ENCODE measurements around the gene CCSER2. TPM values are rescaled to one million over a fixed set of nuclear protein-coding genes. Genes with fewer than 3 reads are reported as not detected.

The CCSER2 gene
- total RNA-seq, 1 donor from 2014 or later = 18.5 TPM

- no peak for DNase-seq (ENCODE audit: low spot score in 2 of 2)
- TF ChIP-seq, protein P1, sequence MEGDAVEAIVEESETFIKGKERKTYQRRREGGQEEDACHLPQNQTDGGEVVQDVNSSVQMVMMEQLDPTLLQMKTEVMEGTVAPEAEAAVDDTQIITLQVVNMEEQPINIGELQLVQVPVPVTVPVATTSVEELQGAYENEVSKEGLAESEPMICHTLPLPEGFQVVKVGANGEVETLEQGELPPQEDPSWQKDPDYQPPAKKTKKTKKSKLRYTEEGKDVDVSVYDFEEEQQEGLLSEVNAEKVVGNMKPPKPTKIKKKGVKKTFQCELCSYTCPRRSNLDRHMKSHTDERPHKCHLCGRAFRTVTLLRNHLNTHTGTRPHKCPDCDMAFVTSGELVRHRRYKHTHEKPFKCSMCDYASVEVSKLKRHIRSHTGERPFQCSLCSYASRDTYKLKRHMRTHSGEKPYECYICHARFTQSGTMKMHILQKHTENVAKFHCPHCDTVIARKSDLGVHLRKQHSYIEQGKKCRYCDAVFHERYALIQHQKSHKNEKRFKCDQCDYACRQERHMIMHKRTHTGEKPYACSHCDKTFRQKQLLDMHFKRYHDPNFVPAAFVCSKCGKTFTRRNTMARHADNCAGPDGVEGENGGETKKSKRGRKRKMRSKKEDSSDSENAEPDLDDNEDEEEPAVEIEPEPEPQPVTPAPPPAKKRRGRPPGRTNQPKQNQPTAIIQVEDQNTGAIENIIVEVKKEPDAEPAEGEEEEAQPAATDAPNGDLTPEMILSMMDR (IDR thresholded peaks at IDR 0.05) = no peak
- Histone ChIP-seq H3K4me3 (no peak overlapping the region), H3K27me3 (no peaks in the 10 kb centered on the region), H3K4me1 (peaks cover 0 to 6% of the 10 kb centered on the region in 2 donors), H3K36me3 (no peaks in the 10 kb centered on the region), H3K27ac (no peak overlapping the region), H3K9me3 (no peaks in the 10 kb centered on the region)
- intact Hi-C loops (cut with DNase I) = loop anchor here (5.0 kb wide), 1 partner anchor 112 kb away; no protein-coding TSS in a partner anchor
These were observed 210.8 kb downstream of the CCSER2 start for GRCh38 chr10:84539216-84539615.

DNA sequence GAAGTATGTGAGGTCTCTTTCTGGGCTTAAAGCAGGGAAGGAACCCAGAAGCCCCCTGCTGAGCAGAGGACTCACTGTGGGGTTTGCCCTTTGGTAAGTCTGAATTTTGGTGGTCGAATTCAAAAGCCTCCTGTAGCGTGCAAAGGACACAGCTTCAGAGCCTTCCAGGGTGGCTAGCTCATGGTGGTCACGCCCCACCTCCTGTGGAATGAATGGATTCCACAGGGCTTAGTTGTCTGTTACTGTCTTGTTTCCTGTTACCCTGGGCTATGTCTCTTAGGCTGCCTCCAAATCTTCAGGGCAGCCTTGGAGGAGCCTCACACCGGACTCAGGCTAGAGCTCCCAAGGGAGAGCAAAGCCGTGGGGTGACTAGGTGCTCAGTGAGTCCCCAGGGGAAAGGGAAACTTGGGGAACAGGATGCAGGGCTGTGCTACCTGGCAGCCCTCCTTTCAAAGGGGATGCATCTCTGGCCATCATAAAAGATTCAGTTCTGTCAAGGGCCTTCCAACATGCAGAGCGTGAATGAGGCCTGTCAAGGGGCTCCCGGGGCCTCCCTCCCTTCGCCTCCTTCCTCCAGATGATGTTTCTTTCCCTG is 211.7 kb downstream of the CCSER2 start:
- Histone ChIP-seq H3K4me1 (peaks cover 0 to 6% of the 10 kb centered on the region in 2 donors), H3K36me3 (no peaks in the 10 kb centered on the region), H3K27me3 (no peaks in the 10 kb centered on the region), H3K9me3 (no peaks in the 10 kb centered on the region), H3K4me3 (peak overlapping the region in 1 of 2 donors; percentile 40), H3K27ac (no peak overlapping the region)
- intact Hi-C loops (cut with DNase I) = loop anchor here (5.0 to 10.0 kb wide), 2 partner anchors 375 to 1837 kb away; no protein-coding TSS in a partner anchor
- TF ChIP-seq, protein P1 (IDR thresholded peaks at IDR 0.05) = no peak
- no peak for DNase-seq (ENCODE audit: low spot score in 2 of 2)

GRCh38 chr10:84540617-84541288 is 212.4 kb downstream of the CCSER2 start:
- Histone ChIP-seq H3K4me3 (peak overlapping the region; percentile 40 to 59), H3K36me3 (no peaks in the 10 kb centered on the region), H3K4me1 (peaks cover 0 to 6% of the 10 kb centered on the region in 2 donors), H3K9me3 (no peaks in the 10 kb centered on the region), H3K27me3 (no peaks in the 10 kb centered on the region), H3K27ac (no peak overlapping the region)
- DNase-seq (ENCODE audit: low spot score in 2 of 2) = peak in 1 of 2 donors; percentile 79
- TF ChIP-seq, protein P1 (IDR thresholded peaks at IDR 0.05) = peak; percentile 66 to 88 (median 82)
- intact Hi-C loops (cut with DNase I) = loop anchor here (5.0 to 10.0 kb wide), 2 partner anchors 376 to 1837 kb away; no protein-coding TSS in a partner anchor

GRCh38 chr10:84541289-84541637 is 212.9 kb downstream of the CCSER2 start:
- TF ChIP-seq, protein P1 (IDR thresholded peaks at IDR 0.05) = no peak
- Histone ChIP-seq H3K36me3 (no peaks in the 10 kb centered on the region), H3K27ac (no peak overlapping the region), H3K27me3 (no peaks in the 10 kb centered on the region), H3K4me1 (peaks cover 0 to 6% of the 10 kb centered on the region in 2 donors), H3K4me3 (peak overlapping the region; percentile 40 to 59), H3K9me3 (no peaks in the 10 kb centered on the region)
- intact Hi-C loops (cut with DNase I) = loop anchor here (5.0 to 10.0 kb wide), 2 partner anchors 376 to 1836 kb away; no protein-coding TSS in a partner anchor
- DNase-seq (ENCODE audit: low spot score in 2 of 2) = no peak

GRCh38 chr10:84542522-84543490 is 214.4 kb downstream of the CCSER2 start:
- H3K27ac ChIP-seq = no peak overlapping the region
- TF ChIP-seq, protein P1 (IDR thresholded peaks at IDR 0.05) = no peak
- intact Hi-C loops (cut with DNase I) = loop anchor here (5.0 to 10.0 kb wide), 2 partner anchors 378 to 1834 kb away; no protein-coding TSS in a partner anchor
- H3K4me3 ChIP-seq = no peak overlapping the region
- peaks cover 0 to 6% of the 10 kb centered on the region in 2 donors for H3K4me1 ChIP-seq
- DNase-seq (ENCODE audit: low spot score in 2 of 2) = no peak
- H3K27me3 ChIP-seq = no peaks in the 10 kb centered on the region
- no peaks in the 10 kb centered on the region for H3K9me3 ChIP-seq
- H3K36me3 ChIP-seq = no peaks in the 10 kb centered on the region
